ENCODE results near the gene C2CD3. TPM values are rescaled to one million over a fixed set of nuclear protein-coding genes. Genes with fewer than 3 reads are reported as not detected.

Gene C2CD3
- total RNA-seq, 1 experiment from 2014 or later: 22.0 TPM

GRCh38 chr11:74134661-74135060, 36.1 kb downstream of the C2CD3 start:
- H3K27ac Mint-ChIP-seq: no peak overlapping the region
- no peaks in the 10 kb centered on the region for H3K27me3 ChIP-seq (ENCODE audit: insufficient read depth, low read length)
- no peak overlapping the region for H3K18ac ChIP-seq (ENCODE audit: insufficient read length, low read depth, low read length)
- H3K9me3 Mint-ChIP-seq: peaks cover 5 to 7% of the 10 kb centered on the region in 2 experiments; a peak in 4 of 5 replicates
- H3K4me1 ChIP-seq (ENCODE audit: insufficient read depth, low read length): peaks cover 3% of the 10 kb centered on the region; the same call in 1 of the 2 replicates
- no peak overlapping the region for H3K27ac ChIP-seq (ENCODE audit: insufficient read length, low read depth, low read length)
- no peak overlapping the region for H3K4me3 Mint-ChIP-seq
- no peak overlapping the region for H3K9ac ChIP-seq (ENCODE audit: extremely low read depth, insufficient read length, low read length)
- no peak overlapping the region for H4K8ac ChIP-seq (replicated peaks; ENCODE audit: insufficient read length, low read depth, low read length)
- no peak overlapping the region for H2BK5ac ChIP-seq (ENCODE audit: insufficient read length, low read length)
- H2AFZ ChIP-seq (ENCODE audit: low read length): no peak overlapping the region
- H2BK15ac ChIP-seq (ENCODE audit: low read depth, low read length): no peak overlapping the region
- H2BK20ac ChIP-seq (ENCODE audit: low read depth, low read length, poor library complexity, severe bottlenecking): no peak overlapping the region
- H3K4me2 ChIP-seq (ENCODE audit: insufficient read depth, insufficient read length, low read length): no peak overlapping the region
- no peak overlapping the region for H2BK120ac ChIP-seq (ENCODE audit: low read depth, low read length, poor library complexity, severe bottlenecking)
- H3K79me1 ChIP-seq (ENCODE audit: insufficient read depth, low read depth, low read length, poor library complexity, severe bottlenecking): no peaks in the 10 kb centered on the region
- no CpG with 5 or more reads among the region's 3 CpGs for WGBS (ENCODE audit: extremely low coverage, insufficient read length, low lambda C conversion rate)
- H3K27me3 Mint-ChIP-seq (ENCODE audit: low read depth): no peaks in the 10 kb centered on the region
- DNase-seq: no peak
- H3K36me3 Mint-ChIP-seq (ENCODE audit: insufficient read depth in 1 of 3, low read depth in 3 of 3): peaks cover 22 to 60% (median 49%) of the 10 kb centered on the region in 3 experiments
- H2AK5ac ChIP-seq (ENCODE audit: insufficient read length, low read length): no peak overlapping the region
- H3K23ac ChIP-seq (ENCODE audit: insufficient read length, low read depth, low read length): no peak overlapping the region
- no peaks in the 10 kb centered on the region for H3K79me2 ChIP-seq (ENCODE audit: insufficient read depth, low read length)
- H2BK12ac ChIP-seq (ENCODE audit: insufficient read length, low read depth, low read length): no peak overlapping the region
- H3K9me3 ChIP-seq (ENCODE audit: control insufficient read depth, low read depth, low read length): no peaks in the 10 kb centered on the region
- H3K23me2 ChIP-seq (ENCODE audit: insufficient read length, low read depth, low read length, poor library complexity, severe bottlenecking): no peaks in the 10 kb centered on the region
- H4K20me1 ChIP-seq (ENCODE audit: control insufficient read depth, insufficient read depth, insufficient read length): no peaks in the 10 kb centered on the region
- H3T11ph ChIP-seq (ENCODE audit: low read length): no peak overlapping the region
- H3K56ac ChIP-seq (ENCODE audit: insufficient read length, low read depth, low read length): no peak overlapping the region
- TF ChIP-seq, protein P1, sequence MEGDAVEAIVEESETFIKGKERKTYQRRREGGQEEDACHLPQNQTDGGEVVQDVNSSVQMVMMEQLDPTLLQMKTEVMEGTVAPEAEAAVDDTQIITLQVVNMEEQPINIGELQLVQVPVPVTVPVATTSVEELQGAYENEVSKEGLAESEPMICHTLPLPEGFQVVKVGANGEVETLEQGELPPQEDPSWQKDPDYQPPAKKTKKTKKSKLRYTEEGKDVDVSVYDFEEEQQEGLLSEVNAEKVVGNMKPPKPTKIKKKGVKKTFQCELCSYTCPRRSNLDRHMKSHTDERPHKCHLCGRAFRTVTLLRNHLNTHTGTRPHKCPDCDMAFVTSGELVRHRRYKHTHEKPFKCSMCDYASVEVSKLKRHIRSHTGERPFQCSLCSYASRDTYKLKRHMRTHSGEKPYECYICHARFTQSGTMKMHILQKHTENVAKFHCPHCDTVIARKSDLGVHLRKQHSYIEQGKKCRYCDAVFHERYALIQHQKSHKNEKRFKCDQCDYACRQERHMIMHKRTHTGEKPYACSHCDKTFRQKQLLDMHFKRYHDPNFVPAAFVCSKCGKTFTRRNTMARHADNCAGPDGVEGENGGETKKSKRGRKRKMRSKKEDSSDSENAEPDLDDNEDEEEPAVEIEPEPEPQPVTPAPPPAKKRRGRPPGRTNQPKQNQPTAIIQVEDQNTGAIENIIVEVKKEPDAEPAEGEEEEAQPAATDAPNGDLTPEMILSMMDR (conservative IDR thresholded peaks at IDR 0.05): no peak
- H4K5ac ChIP-seq (ENCODE audit: insufficient read length, low read depth, low read length): no peak overlapping the region
- no peak overlapping the region for H3K14ac ChIP-seq (ENCODE audit: insufficient read depth, low read length)
- H3K4me1 Mint-ChIP-seq: peaks cover 10 to 17% of the 10 kb centered on the region in 2 experiments
- no peak overlapping the region for H4K91ac ChIP-seq (ENCODE audit: insufficient read length, low read depth, low read length)
- no peak overlapping the region for H3K4ac ChIP-seq (ENCODE audit: low read depth, low read length)

All from H9 (cell line).